Inferior parietal cortex (tissue), 1 donor: Measurements from ENCODE around the gene GLO1.
A peak's percentile ranks its signal among the peaks of the same experiment; 100 is the strongest.

Experiments used
- DNase-seq: peaks from one replicate; pipeline ENCODE4 v3.0.0-alpha.2; 2016; ENCODE audit errors: extremely low spot score

Gene GLO1

DNA sequence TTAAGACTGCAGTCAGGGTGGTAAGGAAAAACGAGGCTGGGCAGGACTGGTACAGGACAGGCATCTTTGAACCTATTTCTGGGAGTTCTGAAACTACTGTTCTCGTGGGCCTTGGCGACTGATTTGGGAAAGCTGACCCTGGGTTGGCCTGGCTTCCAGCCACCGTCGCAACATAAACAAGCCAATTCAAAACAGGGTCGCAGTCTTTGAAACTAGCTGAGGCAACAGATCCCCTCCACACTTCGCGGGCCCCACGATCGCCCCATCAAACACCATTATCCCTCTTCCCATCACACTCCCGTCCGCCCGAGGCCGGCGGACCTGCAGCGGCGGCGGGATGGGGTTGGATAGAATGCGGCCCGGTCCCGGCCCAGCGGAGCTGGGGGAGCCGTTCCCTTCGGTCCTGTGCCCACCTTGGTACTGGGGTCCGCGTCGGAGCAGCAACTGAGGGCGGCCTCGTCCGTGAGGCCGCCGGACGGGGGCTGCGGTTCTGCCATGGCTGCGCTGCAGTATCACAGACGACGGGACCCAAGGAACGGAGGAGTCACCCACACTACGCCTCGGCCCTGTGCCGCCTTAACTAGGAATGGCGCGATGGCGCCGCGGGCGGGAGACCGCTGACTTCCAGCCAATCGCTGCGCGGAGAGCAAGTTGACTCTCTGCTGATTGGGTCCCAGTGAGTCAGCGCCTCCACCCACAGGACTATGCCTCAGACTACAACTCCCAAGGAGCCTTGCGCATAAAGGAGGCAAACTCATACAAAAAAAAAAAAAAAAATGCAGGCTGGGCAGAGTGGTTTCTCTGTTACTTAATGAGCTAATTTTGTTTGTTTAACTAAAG lies at the start of gene GLO1:
Gene GLO1, minus strand, starts transcription at position 588 of the 840 bp plus-strand sequence. Its CDS starts 91 bp downstream, at position 497.
- DNase-seq: peak; percentile 99

DNA sequence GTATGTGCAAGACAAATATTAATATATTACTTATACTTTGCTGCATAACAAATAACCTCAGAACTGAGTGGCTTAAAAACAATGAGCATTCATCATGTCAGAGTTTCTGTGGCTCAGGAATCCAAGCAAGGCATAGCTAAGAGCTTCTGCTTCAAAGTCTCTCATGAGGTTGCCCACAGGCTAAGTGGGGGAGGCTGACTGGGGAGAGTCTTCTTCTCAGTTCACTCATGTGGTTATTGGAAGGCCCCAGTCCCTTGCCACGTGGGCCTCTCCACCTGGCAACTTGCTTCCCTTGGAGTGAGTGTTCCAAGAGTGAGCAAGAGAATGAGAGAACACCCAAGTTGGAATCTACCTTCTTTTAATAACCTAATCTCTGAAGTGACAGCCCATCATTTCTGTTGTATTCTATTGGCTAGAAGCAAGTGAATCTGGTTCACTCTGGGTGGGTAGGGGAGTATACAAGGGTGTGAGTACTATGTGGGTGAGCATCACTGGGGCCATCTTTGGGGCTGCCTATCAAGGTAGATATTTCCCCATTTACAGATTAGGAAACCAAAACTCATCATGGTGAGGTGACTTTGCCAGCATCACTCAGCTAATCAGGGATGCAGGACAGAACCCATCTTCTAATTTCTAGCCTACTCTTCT lies 48.1 kb upstream of the GLO1 start:
- DNase-seq: no peak

DNA sequence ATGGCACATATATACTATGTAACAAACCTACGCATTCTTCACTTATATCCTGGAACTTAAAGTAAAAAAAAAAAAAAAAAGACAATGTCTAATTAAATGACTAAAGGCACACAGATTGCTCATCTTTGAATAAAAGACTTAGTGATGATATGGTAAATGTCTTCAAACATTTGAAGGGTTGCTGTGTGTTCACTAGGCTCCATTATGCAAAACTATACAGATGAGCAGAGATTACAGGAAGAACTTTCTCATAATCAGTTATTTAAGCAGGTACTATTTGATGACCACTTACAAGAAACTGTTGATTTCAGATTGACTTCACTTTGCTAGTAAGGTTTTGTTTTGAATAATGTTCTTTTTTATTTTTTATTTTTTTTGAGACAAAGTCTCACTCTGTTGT lies 46.5 kb upstream of the GLO1 start:
- DNase-seq: no peak

DNA sequence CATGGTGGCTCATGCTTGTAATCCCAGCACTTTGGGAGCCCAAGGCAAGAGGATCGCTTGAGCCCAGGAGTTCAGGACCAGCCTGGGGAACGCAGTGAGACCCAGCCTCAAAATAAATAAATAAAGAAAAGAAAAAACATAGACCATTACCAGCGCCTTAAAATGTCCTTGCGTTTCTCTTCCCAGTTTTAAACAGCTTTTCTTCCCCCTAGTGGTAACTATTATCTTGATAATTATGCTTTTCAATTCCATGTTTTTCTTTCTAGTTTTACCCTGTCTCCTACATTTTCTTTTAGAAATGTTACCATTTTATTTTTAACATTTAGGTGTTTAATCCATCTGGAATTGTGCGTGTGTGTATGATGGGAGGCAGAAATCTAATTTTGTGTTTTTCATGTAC lies 36.6 kb upstream of the GLO1 start:
- DNase-seq: no peak

DNA sequence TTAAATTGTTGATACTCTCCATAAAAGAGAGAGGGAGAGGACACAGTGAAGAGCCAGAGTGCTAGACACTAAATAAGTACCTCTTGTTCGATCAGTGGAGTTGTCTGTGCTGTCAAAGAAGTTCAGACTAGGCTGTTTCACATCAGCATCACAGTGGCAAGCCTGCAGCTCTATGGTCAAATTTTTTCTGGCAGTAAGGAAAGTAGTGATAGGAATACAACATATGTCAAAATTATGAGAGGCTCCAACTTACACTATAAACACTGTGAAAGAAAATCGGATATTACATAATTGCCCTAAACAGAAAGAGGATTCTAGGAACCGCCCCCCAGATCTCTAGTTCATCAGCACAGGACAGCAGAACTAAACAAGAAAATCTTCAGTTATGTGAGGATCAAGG lies 35.3 kb upstream of the GLO1 start:
- DNase-seq: no peak

DNA sequence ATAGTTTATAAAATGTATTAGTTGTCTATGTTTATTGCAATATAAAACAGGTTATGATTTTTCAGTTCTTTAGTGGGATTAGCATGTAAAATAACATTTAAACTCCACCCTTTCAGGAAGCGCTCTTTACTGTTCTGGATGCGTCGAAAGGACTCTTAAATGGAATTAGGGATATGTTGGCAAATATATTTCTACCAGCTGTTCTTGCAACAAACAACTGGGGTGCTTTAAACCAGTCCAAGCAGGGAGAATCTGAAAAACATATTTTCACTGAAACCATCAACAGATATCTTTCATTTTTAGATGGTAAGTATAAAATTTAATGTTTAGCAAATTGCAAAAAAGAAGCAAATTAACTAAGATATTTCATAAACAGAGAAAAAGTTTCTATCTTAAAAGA lies 34.0 kb upstream of the GLO1 start:
- DNase-seq: no peak

DNA sequence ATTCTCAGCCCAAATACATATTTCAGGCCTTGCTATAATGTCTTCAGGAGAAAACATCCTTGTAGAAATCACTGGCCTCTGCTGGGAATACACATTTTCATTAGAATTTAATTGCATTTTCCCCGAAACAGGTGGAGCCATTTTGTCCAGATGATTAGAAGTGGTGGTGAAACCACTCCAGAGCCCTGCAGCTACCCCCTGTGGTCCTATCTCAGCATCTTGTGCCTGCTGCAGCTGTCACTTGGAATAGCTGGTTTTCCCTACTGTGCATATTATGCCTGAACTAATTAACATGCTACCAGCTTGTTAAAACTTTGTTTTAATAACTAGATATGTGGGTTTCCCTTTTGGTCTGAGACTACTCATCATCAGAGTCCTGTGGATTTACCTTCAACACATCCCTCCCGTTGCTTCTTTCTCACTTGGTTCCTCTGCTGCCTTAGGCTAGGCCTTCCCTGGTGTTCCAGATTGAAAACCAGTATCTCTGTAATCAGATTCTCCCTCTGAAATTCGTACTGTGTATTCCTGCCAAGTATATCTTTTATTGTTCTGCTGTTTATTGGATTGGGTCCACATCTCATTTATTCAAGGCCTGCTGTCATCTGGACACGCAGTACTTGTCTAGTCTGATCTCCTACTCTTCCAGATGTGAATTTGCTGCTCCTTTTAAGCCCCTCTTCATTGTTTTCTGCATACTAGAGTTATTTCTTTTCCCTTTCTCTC lies 27.4 kb upstream of the GLO1 start:
- peak; percentile 5 for DNase-seq

DNA sequence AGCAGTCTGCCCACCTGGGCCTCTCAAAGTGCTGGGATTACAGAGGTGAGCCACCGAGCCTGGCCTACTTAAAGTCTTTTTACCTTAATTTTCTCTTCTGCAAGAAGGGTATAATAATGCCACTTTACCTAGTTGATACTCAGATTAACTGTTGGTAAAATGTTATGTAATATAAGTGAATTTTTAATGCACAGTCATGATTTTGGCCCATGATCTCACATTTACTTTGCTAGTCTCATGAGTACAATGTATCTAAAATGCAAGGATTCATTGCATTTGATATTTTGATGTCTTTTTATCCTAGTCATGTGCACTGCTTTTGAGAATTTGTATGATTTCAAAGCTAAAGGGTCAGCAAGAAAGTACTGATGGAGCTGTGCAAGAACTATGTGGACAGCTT lies 25.3 kb upstream of the GLO1 start:
- DNase-seq: no peak

DNA sequence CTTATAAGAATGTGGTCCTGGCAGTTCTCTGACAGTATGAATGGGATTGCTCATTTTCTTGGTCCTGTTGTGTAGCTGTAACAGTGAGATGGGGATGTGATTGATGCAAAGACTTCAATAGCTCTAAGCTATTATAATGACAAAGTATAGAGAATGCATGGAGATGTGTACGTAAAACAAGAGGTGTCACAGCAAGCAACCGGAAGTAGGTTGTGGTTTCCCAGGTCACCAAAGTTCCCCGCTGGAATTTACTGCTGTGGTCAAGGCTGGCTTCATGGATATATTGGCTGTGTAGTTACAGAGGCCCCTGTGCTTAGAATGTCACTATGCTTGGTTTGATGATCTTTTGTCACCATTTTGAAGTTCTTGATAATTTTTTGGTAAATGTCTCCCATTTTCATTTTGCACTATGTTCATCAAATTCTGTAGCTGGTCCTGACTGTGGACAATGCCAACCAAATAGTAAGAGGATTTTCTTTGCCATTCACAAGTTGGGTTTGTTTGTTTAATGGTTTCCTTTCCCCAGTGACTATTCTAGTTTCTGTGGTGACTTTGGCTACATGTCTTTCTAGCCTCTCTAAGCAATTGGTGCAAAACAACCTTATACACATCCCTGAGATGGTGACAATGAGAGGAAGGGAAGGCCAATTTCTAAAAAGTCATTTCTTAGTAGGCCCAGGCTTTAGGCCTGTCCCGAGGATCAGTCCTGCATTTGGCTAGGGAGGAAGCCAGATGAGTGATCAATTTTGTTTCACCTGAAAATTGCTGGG lies 22.7 kb upstream of the GLO1 start:
- DNase-seq: no peak

DNA sequence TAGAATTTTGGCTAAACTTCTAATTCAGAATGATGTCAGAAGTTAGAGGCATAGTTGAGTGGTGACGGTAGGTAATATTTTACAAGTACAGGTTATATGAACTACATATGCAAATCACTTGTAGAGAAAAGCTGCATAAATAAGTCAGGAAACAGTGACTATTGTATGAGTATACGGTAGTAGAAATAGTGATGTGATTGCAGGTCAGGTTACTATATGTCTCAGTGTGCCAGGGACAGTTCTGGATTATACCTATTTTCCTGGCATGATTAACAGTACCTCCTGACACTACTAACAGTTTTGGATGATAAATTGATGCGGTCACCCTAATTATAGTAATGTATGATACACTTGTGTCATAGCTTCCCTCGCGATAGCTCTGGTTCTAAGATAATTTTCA lies 21.4 kb upstream of the GLO1 start:
- no peak for DNase-seq

DNA sequence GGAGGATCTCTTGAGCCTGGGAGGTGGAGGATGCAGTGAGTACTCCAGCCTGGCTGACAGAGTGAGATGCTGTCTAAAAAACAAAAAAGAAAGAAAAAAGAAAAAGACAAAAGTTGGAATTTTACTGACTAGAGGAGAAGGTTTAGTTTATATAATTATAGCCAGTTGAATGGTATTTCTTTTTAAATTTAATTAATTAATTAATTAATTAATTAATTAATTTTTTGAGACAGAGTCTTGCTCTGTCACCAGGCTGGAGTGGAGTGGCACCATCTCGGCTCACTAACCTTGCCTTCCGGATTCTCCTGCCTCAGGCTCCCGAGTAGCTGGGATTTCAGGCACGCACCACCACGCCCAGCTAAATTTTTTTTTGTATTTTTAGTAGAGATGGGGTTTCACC lies 20.8 kb upstream of the GLO1 start:
- DNase-seq: no peak

DNA sequence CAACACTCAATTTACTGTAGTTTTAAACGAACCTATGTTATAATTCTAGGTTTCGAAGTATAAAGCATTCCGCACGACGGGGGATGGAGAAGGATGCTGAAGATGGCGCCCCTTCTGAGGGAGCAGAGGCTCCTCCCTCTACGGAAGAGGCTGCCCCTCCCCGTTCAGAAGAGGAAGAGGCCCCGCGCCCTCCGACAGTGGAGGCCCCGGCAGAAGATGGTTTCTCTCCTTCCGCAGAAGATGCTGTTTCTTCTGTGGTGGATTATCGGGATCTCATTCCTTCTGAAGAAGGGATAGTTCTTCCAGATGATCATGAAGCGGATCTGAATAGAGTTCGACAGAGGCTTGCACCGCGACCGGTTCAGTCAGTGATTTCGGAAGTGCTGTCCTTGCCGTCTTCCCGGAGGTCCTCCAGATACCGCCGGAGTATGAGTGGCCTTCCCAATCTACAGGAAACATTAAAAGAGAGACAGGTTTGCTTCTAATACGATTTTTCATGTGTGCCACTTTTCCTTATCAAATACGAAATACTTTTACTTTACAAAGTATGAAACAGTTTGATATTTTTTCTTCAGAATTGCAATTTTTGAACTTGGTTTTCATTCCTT lies 19.9 kb upstream of the GLO1 start:
- DNase-seq: no peak

DNA sequence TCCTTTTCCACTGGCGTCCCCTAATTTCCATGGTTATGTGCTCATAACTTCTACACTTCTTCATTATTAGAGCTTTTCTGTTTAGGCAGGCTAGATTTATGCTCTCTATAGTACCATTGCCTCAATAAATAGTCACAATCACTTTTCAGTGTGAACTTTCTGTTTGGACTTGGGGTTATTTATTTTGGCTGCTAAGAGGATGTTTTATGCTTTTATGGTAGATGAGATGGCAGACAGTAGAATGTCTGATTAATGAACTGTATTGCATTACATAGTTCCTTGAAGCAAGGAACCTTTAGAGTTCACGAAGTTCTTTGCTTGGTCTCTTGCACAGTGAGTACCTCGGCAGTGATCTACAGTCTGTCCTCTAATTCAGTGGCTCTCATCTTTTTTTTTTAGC lies 19.1 kb upstream of the GLO1 start:
- no peak for DNase-seq

DNA sequence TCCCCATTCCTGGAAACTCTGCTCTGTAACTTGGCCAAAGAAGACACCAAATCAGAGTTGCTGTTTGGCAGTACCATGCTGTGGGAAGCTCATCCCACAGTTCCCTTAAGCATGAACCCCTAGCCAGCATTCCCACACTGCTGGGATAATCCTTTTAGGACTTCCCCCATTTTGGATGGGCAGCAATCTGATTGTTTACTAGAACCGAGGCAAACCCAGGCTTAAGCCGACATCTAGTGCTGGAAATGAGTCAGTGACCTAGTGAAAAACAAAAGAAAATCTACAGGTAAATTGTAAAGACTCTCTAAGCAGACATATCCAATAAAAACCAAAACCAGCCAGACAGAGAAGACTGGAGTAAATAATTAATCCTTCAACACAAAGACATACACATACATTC lies 17.4 kb upstream of the GLO1 start:
- DNase-seq: no peak

DNA sequence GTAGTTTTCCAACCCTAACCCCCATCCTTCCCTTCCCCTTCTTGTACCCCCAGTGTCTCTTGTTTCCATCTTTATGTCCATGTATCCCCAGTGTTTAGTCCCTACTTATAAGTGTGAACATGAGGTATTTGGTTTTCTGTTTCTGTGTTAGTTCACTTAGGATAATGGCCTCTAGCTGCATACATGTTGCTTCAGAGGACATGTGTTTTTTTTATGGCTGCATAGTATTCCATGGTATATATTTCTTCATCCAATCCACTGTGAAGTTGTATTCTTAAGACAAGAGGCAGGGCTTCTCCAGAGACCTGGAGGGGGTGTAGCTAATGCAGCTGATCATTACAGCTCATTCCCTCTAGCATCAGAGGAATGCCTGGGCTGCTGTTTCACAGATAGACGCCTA lies 16.4 kb upstream of the GLO1 start:
- no peak for DNase-seq

DNA sequence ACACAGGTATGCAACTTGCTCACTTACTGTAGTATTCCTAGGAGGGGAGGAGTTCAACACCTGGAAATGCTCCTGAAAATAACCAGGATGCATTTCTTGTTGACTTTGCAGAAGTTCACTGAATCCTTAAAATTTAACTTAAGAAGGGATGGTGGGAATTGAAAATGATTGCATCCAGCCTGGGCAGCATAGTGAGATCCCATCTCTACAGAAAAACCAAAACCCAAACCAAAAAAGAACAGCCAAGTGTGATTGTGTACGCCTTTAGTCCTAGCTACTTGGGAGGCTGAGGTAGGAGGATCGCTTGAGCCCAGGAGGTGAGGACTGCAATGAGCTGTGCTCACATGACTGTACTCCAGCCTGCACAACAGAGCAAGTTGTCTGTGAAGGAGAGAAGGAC lies 13.9 kb upstream of the GLO1 start:
- no peak for DNase-seq

DNA sequence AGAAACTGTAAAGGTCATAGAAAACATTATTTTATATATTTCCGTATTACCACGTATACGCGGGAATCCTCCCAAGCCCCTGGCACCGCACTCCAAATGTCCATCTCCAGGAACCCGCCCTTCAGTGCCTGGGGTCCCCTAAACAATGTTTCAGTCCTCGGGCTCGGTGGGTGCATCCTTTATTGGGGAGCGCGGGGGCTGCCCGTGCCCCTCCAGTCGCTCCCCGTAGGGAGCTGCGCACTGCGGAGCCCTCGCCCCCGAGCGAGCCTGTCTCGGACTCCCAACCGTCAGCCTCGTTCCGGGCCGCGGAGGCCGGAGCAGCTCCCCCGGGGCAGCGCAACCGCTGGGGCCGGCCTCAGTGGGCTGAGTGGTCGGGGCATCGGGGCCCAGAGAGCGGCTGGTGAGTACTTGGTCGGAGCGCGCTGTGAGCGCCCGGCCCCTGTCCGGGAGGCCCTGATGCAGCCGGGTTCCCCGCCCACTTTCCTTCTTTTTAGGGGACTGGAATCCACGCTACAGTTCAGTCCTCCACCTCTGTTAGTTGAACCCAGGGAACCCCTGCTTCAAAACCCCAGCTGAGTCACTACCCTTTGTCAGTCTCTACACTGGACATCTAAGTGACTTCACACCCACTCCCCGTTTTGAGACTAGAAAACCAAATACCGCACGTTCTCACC lies 12.2 kb upstream of the GLO1 start, which contains the start of gene DNAH8:
Gene DNAH8, plus strand, starts transcription at position 296 of the 674 bp plus-strand sequence. CDS start 7,499 bp downstream, outside the sequence.
- DNase-seq: no peak

DNA sequence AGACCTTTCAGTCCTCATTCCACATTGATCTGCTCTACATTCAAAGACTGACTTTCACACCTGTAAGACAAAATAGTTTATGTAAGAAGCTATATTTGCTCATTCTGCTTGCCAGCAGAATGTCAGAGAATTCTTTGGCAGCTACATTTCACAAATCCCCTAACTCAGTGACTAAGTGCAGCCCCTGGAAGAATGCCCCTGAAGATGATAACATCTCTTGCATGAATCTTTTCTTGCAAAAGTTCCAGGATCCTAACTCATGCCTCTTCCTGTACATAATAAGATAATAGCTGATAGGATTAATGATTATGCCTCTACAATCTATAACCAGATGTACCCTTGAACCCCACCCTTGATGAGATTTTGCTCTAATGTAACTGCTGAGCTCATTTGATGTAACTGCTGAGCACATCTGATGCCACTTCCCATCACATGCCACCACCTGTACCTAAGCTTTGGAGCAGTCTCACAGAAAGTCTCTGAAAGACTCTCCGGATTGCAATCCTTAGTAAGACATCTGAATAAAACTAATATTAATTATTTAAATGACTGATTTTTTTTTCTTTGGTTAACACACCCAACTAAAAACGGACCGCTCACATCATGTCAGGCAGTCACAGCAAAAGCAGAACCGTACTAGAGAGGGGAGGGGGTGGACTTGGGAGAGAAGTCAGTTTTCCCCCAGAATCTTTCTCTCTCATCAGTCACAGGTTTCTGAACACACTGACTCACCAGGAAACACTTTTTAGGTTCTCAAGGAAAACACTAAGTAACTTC lies 11.5 kb upstream of the GLO1 start:
- no peak for DNase-seq

DNA sequence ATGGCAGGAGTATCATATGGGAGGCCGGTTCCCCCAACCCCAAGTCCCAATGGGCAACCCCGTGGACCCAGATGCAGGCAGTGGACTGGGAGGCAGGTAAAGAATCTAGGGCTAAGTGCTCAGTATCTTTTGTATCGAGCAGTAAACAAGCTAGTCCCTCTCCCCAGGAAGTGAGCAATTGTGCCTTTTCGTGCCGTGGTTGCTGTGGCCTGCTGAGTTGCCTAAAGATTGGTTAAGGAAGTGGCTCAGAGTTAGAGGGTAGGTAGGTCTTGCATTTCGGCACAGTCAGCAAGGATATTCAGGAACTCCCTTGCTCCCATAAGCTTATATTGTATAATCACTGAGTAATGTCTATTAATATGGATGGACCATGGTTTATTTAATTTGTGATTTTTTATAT lies 10.9 kb upstream of the GLO1 start:
- DNase-seq: no peak

DNA sequence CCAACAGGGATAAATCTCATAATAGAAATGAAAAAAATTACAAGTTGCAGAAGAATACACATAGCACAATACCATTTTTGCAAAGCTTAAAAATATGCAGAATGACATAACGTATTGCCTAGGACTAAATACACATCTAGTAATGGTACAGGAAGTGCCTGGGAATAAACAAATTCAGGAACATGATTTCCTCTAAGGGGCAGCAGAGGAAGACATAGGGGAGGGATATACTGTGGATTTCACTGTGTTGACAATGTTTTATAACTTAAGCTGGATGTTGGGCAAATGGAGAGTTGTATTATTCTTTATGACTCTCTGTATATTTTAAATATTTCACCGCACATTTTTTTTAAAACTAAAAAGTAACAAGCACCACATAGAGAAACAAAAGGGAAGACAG lies 5.6 kb upstream of the GLO1 start:
- DNase-seq: no peak
